Occipital lobe (tissue), 1 donor: ENCODE data around the gene SIRT3. TPM values are rescaled to one million over a fixed set of nuclear protein-coding genes. Genes with fewer than 3 reads are reported as not detected.

Experiments
- total RNA-seq: library from RNA; depleted of rRNA; stranded (reverse); fragments of >200 nt; gene quantifications from one replicate; pipeline ENCODE4 v1.2.3, GENCODE V29; 2014

SIRT3 gene
- total RNA-seq, 1 donor from 2014 or later = 11.1 TPM

Other genes starting within 250 kb of the SIRT3 start
- gene SCGB1C1, start 43.3 kb downstream of the SIRT3 start, total RNA-seq = not detected
- gene BET1L, start 28.9 kb downstream of the SIRT3 start, total RNA-seq = 5.3 TPM
- 91.7 TPM for gene RIC8A, start 28.6 kb downstream of the SIRT3 start, total RNA-seq
- 80.3 TPM for gene PSMD13, start 634 bp upstream of the SIRT3 start, total RNA-seq
- not detected for gene NLRP6, start 42.1 kb upstream of the SIRT3 start, total RNA-seq
- gene PGGHG, start 52.8 kb upstream of the SIRT3 start, total RNA-seq = 1.4 TPM
- gene IFITM5, start 63.2 kb upstream of the SIRT3 start, total RNA-seq = not detected
- 1.6 TPM for gene IFITM2, start 71.5 kb upstream of the SIRT3 start, total RNA-seq
- 6.9 TPM for gene IFITM1, start 77.7 kb upstream of the SIRT3 start, total RNA-seq
- gene IFITM3, start 84.5 kb upstream of the SIRT3 start, total RNA-seq = 5.5 TPM
- 99.5 TPM for gene B4GALNT4, start 133.2 kb upstream of the SIRT3 start, total RNA-seq
- gene PKP3, start 157.9 kb upstream of the SIRT3 start, total RNA-seq = under 0.01 TPM
- gene SIGIRR, start 178.7 kb upstream of the SIRT3 start, total RNA-seq = 14.8 TPM
- not detected for gene ANO9, start 205.7 kb upstream of the SIRT3 start, total RNA-seq
- gene PTDSS2, start 213.9 kb upstream of the SIRT3 start, total RNA-seq = 21.8 TPM